Stimulated activated CD4-positive, alpha-beta T cell treated with anti-CD3 and anti-CD28 coated beads, Interleukin-12 subunit alpha, Interleukin-12 subunit beta, amount 100 ng/mL, for 4 hours (primary cell): ENCODE results near the gene TST.

Source experiments
- DNase-seq: peaks from one replicate; pipeline ENCODE4 v3.0.0-alpha.2; 2020

TST gene

DNA sequence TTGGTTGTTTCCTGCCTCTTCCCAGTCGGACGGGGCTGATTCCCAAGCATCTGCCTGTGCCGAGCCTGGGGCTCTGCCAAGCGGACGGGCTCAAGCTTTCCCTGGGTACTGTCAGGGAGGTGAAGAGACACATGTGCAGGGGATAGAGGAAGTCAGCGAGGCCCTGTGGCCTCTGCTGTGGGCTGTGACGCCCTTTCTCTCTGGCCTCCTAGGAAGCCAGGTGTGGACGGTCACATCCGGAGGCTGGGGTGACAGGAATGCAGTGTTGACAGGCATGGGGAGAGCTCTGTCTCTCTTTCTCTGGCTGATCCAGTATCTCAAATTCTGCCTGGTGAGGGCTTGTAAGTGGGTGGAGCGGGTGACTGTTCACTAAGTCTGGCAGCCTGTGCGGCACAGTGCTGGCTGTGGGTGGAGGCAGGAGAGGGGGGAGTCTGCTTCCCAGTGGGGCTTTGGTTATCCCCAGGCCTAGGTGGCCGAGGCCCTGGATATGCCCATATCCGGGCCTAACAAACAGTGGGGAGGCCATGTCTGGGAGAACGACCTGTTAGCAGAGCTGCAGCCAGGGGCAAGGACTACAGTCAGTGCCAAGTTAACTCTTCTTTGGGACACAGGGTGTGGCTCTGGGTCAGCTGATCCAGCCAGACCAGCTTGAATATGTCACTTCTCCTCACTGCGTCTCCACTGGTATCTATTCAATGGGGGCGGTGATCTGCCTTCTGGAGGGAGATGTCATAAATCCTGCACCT, 34.2 kb upstream of the TST start:
- no peak for DNase-seq

DNA sequence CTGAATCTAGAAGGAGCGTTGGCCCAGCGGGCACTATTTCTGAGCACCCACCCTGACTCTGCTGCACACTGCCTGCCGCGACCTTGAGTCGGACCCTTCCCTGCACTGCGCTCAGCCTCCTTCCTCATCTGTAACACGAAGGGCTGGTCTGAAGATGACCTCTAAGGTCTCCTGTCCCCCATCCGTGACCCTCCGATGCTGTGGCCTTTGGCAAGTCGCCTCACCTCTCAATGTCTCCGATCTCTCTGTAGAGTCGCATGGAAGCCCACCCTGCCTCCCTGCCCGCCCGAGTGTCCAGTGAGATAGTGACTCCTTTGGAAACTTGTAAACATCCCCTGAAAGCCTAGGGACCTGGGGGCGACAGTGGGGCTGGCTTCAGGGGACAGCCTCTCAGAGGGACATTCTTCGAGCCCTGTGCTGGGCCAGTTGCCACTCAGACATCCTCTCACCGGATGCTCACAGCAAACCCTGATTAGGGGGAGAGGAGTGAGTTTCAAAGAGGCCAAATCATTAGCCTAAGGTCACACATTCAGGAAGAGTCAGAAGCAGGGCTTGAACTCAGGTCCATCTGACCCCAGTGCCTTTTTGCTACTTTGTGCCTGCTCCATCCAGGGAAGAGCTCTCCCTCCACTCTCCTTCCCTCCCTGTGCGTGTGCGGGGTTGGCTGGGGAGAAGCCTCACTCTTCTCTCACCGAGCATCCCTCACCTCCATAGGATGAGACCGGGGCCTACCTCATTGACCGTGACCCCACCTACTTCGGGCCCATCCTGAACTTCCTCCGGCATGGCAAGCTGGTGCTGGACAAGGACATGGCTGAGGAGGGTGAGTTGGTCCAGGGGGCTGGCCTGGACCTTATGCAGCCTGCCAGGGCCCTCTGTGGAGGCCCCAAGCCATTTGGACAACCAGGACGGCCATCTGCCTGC, 33.4 kb upstream of the TST start:
- no peak for DNase-seq

DNA sequence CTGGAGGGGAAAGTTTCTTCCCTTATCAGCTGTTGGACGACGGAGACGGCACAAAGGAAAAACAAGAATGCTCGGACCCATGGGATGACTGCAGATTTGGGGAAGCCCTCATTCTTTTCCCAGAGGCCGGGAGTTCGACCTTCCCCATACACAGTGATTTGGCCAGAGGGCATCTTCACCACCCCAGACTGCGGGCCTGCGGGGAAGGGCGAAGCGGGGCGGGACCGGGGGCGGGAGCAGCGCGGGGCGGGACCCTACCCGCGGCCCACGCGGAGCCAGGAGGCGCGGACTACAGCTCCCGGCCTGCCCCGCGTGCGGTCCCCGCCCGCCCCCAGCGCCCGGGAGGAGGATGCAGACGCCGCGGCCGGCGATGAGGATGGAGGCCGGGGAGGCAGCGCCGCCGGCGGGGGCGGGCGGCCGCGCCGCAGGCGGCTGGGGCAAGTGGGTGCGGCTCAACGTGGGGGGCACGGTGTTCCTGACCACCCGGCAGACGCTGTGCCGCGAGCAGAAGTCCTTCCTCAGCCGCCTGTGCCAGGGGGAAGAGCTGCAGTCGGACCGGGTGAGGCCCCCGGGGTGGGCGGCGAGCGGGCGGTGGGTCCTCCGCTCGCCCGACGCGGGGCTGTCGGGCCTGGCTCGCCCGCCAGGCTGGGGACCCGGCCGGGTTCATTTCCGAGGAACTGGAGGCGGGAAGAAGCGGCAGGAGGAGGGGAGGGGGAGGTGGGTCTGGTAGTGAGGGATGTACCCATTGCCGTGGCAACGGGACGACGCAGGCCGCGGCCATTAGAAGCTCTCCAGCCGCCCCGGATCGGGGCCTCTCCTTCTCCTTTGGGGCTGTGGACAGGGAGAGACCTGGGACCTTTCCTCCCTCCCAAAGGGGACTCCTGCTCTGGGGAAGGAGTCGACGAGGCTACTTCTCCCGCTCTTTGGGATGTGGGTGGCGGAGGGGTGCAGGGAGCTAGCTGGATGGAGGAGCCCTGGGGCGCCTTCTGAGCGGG, 32.4 kb upstream of the TST start, which contains the start of gene KCTD17:
Gene KCTD17, plus strand, starts transcription at position 352 of the 995 bp plus-strand sequence. Its CDS starts 19 bp downstream, at position 371.
- peak; percentile 79 for DNase-seq

DNA sequence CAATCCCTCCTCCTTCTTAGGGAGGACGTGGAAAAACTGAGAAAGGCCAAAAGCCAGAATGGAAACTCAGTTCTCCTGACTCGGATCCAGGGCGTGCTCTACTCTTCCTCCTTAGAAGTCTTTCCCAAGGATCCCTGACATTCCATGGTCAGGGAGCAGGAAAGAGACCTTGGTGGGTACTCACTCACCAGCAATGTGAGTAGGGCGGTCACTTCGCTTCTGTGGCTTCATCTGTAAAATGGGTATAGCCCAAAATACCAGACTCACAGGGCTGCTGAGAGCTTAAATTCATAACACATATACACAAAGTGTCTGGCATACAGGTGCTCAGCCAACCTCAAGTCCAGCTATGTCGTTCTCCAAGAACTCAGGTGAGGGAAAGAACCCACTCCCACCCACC, 31.7 kb upstream of the TST start:
- no peak for DNase-seq

DNA sequence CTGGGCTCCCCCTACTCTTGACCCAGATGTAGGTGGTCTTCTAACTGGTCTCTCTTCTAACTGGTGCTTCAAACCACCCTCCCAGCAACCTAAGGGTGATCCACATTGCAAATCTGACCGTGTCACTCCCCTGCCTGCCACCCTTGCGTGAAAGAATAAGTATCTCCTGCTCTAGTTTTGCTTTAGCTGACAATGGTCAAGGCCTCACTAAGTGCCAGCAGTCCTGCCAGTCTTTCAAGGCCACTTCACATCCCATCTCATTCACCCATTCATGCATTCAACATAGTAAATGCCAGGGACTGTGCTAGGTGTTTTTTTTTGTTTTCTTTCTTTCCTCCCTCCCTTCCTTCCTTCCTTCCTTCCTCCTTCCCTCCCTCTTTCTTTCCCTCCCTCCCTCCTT, 30.0 kb upstream of the TST start:
- DNase-seq = no peak

DNA sequence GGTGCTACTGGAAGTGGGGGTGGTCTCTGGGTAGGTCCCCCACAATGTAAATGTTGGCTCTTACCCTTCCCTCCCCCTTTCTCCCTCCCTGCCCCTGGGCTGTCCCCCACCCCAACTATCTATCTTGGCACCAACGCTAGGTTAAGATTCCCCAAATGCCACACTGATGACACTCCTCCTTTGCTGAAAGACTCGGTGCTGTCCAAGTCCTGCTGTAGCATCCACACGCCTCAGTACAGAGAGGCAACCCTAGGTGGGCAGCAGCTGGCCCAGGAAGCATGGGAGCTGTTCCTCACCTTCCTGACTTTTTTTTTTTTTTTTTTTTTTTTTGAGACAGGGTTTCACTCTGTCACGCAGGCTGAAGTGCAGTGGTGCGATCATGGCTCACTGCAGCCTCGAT, 28.9 kb upstream of the TST start:
- DNase-seq = no peak

DNA sequence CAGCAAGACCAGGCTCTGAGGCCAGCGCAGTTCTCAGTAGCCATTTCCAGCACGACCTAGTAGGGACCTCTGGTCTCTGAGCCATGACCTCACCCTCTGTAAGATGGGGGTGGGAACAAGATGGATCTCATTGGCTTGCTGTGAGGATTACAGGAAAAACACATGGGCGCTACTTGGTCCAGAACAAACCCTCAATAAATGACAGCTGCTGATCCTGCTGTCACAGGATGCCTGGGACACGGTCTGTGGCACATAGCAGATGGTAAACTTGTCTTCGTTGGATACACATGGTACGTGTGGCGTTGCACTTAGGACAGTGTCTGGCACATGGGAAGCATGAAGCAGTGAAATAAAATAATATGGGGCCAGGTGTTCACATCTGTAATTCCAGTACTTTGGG, 27.8 kb upstream of the TST start:
- DNase-seq = no peak

DNA sequence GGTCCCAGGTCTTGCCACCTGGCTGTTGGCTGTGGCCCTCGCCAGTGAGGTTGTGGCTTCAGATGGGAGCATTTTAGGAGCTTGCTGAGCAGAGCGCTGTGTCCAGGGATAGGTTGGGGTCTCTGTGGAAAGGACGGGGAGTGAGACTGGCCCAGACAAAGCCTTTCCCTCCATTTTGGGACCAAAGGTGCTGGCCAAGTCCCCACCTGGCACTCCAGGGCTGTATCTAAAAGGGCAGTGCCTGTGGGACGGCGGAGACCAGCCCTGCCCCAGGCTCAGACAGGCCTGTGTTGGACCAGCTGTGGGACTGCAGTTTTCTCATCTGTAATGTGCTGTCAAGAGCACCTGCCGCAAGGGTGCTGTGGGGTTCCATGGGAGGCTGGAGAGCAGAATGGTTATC, 27.3 kb upstream of the TST start:
- DNase-seq = no peak

DNA sequence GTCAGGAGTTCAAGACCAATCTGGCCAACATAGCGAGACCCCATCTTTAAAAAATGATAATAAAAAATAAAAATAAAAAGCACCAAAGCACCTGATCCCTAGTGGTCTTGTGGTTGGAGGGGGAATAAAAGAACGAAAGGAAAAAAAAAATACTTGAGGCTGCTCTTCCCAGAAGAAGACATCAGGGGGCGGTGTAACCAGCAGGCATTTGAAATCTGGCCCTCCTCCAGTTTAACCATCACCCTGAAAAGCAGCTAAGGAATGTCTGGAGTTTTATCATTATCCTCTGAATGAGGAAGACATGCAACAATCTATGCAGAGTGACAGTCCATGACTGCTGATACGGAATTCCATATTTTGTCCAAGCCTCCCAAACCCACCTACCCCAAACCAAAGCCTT, 26.7 kb upstream of the TST start:
- no peak for DNase-seq

DNA sequence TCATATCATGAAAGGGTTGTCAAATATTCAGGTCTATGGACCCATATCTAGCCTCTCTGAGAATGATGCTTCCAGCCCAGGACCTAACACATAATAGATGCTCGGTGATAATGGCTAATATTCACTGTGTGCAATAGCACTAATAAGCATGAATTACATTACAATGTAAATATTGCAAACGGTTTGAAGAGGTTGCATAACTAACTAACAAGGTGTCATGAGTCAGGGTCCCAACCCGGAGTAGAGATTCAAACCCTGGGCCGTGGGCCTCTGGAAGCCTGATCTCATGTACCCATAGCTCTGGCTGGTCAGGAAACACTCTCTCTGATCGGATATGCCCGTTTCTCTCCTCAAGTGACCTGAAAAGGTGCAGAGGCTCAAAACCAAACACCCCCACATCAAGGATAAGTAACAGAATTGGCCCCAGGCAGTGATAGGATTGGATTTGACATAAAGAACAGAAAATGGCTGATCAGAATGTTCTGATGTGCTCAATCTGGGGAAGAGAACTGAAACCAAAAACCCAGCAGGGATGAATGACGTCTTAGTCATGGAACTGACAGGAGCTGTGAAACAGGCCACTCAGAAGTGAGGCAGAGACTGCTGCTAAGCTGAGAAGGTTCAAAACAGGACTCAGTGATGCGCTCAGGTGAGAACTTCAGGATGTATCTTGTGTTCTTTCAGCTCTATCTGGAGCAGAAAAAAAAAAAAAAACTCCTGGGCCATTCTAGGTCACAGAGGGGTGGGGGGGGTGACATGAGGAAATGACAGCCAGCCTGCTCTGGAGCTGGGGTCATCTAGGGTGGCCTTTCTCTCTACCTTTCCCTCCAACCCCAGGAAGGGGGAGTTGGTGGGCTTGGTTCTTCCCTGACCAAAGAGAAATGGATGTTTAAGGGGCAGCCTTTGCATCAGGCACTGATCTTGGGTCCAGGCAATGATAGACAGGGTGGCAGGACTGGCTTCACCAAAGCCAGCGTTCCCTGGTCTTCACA, 25.7 kb upstream of the TST start:
- no peak for DNase-seq

DNA sequence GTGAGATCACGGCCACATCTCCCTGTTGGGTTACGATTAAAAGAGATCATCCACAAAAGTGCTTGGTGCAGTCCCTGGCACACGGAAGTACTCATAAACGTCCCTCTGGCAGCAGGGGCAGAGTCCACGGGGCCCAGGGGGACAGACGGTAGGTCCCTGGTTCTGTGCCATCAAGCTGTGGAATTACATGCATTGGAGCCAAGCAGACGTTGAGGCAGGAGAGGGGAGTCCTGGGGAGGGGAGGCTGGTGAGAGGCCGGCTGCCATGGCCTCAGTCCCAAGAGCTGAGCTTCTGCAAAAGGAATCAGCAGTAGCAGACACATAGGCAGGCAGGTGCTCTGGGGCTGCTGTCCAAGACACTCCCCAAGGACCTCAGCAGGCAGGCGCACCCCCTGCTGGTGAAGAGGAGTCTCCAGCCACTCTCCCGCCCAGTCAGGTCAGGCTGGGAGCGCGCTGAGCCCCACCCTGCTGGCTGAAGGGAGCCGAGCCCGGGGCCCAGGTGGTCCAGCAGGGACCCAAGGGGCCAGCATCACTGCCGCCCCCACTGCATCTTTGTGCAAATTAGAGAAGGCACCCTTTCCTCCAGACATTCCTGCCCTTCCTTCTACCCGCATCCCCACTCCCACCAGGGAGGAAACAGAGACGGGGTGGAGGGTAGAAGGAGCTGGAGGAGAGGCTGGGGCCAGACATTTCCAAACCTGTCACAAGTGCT, 24.7 kb upstream of the TST start:
- peak; percentile 37 for DNase-seq

DNA sequence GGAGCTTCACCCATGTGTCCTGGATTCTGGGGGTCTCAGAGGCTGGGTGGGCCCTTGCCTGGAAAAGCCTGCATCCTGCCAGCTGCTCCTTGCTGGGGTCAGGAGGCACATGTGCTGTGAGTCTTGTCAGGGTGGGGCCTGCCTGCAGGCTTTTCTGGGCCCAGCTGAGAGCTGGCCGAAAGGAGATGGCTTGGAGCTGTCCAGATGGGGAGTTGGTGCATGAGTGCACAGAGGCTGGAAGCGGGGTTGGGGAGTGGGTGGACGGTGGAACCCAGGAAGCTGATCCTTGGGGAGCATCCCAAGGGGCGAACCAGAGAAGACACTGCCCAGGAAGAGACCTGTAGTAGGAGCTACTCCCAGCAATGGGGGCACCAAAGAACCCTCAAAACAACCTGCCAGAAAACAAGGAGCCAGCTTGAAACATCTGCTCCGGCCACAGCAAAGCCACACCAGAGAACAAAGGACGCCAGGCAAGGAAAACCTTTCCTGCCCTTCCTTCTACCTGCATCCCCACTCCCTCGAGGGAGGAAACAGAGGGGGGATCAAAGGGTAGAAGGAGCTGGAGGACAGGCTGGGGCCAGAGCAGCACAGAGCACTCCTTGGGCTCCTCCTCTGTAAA, 24.1 kb upstream of the TST start:
- no peak for DNase-seq

DNA sequence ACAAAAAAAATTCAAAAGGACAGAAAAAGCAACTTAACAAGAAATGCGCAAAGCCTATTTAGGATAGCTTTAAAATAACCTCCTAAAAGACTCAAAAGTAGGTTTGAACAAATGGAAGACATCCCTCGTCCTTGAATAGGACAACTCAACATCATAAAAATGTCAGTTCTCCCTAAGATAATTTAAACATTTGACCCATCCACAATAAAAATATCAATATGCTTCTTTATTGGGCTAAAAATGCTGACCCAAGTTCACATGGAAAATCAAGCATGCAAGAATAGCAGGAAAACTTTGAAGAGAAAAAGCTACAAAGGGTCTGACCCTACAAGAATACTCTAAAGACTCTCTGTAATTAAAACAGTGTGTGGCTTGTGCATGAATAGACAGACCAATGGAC, 20.2 kb upstream of the TST start:
- no peak for DNase-seq

DNA sequence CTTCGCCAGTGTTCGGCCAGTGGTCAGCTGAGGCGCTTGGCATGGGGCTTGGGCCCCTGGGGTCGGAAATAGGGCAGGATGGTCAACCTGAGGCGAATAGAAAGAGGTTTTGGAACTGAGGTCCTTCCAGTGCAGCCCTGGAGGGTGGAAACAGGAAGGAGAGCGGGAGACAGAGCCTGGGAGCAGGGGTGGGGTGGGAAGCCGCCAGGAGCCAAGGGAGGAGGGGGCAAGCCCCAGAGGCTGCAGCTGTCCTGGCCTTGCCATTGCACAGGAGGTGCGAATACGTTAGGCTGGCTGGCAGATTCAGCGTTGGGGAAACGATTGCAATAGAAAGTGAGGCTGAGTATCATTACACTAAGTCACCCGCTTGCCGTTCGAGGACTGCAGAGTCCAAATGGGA, 18.4 kb upstream of the TST start:
- DNase-seq = no peak

DNA sequence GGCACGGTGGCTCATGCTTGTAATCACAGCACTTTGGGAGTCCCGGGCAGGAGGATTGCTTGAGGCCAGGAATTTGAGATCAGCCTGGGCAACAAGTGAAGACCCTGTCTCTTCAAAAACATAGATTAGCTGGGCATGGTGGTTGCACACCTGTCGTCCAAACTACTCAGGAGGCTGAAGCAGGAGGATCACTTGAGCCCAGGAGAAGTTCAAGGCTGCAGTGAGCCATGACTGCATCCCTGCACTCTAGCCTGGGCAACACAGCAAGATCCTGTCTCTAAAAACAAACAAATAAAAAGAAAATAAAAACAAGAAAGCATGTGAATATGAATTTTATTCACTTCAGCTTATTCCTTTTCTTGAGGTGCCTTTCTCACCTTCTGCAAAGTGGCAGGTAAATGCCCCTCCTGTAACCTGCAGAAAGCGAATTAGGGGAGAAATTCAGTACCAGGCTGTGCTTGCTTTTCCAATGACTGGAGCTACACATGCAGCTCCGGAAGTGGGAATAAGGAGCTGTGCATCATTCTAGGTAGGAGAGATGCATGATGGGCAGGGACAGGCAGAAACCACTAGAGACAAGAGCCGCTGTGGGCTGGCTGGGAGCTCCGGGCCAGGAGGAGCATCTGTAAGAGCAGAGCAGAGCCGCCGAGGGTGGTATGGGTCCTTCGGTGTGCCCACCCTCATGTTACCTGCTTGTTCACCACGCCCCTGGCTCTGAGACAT, 17.6 kb upstream of the TST start:
- DNase-seq = no peak

DNA sequence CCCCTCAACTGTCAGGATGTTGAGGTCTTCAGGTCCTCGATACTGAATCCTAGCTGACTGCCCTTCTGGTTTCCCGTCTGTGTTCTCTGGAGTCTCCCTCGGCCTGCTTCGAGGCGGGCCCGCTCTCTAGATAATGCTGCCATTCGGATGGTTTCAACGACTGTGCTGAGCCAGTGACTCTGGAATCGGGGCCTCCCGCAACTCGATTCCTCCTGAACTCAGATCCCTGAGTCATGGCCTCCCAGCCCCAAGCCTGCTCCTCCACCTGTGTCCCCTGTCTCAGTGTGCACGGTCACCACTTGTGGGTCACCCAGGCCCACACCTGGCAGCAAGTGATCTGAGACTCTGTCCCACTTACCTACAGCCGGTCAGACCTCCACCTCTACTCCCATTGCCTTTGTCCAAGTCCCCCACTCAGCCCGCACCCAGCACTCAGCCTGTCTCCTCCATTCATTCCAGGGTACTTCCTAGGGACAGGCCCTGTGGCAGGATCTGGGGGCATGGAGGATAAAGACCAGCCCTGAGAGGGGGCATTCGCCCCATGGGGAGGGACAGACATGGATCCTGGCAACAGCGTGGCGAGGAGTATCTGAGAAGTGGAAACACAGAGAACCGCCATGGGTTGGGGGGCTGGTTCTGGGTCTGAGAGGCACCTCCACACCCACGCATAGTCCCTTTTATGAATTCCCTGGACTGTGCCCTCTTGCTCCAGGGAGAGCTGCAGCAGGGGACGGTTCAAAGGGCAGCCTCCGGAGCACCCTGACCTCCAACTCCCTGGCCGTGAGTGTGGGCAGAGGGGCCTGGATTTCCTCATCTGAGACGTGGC, 14.6 kb upstream of the TST start:
- no peak for DNase-seq

DNA sequence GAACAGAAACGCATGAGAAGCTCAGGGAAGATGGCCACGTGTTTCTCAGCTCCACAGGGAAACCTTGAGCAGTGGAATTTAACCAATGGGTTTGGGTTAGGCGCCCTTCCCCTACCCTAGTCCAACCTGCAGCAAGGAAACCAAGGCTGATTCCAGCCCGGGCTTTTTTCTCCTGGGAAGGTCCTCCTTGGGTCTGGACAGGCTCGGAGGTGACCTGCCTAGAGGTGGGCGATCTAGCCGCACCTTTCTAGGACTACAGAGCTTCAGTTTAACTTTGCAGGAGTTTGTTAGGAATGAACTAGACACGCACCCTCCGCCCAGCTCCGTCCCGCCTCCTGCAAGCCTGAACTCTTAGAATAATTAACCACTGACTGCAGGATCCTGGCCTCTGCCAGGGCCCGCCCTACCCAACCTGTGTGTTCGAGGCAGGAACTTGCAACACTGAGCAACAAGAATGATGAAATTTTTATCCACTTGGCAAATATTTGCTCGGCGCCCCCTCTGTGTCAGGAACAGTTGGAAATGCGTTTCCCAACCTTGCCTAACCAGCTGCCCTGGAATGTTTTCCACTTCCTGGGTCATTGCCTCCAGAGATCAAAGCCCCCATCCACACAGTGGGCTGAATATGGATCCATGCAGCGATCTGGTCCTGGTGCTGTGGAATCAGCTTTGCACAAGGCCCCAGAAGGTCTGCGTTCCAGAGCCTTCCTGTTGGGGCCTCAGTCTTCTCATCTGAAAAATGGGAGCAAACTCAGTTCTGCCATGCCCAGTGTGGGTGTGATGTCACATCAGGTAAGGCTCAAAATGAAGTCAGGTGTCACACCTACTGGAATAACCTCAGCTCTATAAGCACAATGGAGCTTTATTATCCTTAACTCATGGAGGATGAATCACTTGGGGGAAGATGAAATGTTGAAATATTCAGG, 13.6 kb upstream of the TST start:
- DNase-seq = no peak

DNA sequence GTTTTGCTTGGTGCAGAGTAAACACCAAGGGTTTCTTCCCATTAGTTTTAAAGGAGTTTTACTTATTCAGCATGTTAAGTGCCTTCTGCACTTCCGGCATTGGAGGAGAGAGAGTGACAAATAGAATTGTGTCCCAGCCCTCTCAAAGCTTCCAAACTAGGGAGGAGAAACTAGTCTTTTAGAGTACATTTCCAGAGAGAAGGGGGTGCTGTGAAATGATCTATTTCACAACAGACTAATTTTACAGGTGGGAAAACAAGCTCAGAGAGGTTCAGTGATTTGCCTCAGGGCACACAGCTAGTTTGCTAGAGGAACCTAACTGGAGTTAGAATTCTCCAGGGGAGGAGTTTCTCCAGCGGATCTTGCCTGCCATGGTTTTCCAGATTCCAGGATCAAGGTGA, 12.9 kb upstream of the TST start:
- no peak for DNase-seq
